ENCODE measurements around the gene NFYA.
A peak's percentile ranks its signal among the peaks of the same experiment; 100 is the strongest.

DNA sequence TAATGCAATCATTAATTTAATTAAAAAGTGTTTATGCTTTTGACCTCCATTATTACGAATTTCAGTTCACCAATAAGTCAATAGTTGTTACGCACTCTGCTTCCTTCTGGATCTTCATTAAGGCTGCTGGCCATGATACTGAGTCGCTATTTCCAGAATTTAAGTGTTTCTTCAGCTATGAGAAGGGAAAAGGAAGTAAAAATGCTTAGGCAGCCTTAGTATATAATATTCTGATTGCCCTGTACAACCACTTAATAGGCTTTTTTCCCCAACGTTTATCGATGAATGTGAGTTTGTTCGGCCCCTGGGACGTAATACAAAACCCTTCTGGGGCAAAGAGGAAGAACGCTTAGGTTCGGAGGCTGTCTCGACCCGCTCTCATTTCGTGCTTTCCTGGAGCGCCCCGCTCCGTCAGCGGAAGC is 1.3 kb upstream of the NFYA start:
- TF ChIP-seq CTCF (IDR thresholded peaks at IDR 0.05) = no peak
- TF ChIP-seq POLR2A (IDR thresholded peaks at IDR 0.05) = peak; percentile 20

All from testis (tissue), 2 donors.